ENCODE results near the gene TLR8.
A peak's percentile ranks its signal among the peaks of the same experiment; 100 is the strongest.
"Not testable (repeated sequence)": the region's sequence is repeated elsewhere in the genome, so short reads cannot be mapped to it uniquely, and the experiment has no call there.

TLR8 gene

DNA sequence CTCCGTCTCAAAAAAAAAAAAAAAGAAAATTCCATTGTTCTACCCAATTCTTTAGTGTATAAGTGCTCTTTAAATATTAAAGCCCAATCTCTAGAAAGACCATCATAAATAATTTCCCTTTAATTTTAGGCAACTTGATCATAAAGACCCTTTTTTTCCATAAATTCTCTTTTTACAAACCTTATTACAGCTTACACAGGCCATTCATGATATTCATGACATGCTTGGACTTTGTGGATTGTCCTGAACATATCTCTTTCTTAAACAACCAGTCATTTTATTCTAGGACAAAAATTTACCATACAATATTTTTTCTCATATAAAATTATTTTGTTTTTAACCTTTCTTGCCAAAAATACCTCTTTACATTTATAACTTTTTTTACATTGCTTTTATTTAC is 30.5 kb downstream of the TLR8 start:
- no peak for DNase-seq (ENCODE audit: low read depth, low spot score)
- H3K4me3 ChIP-seq (ENCODE audit: low read length) = no peak overlapping the region

DNA sequence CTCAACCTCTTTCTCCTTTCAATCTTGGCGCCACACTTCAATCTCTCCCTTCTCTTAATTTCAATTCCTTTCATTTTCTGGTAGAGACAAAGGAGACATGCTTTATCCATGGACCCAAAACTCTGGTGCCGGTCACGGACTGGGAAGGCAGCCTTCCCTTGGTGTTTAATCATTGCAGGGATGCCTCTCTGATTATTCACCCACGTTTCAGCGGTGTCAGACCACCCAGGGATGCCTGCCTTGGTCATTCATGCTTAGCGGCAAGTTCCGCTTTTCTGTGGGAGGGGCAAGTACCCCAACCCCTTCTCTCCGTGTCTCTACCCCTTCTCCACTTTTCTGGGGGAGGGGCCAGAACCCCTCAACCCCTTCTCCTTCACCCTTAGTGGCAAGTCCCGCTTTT is 34.1 kb downstream of the TLR8 start:
- DNase-seq (ENCODE audit: low read depth, low spot score); H3K4me3 ChIP-seq (ENCODE audit: low read length): not testable (repeated sequence)

DNA sequence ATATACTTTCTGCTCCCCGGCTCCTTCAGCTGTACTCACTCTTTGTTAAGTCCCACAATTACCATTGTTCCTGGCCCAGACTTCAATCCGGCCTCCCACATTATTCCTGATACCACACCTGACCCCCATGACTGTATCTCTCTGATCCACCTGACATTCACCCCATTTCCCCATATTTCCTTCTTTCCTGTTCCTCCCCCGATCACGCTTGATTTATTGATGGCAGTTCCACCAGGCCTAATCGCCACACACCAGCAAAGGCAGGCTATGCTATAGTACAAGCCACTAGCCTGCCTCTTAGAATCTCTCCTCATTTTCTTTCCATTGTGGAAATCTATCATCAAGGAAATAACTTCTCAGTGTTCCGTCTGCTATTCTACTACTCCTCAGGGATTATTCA is 37.2 kb downstream of the TLR8 start:
- DNase-seq (ENCODE audit: low read depth, low spot score); H3K4me3 ChIP-seq (ENCODE audit: low read length): not testable (repeated sequence)

DNA sequence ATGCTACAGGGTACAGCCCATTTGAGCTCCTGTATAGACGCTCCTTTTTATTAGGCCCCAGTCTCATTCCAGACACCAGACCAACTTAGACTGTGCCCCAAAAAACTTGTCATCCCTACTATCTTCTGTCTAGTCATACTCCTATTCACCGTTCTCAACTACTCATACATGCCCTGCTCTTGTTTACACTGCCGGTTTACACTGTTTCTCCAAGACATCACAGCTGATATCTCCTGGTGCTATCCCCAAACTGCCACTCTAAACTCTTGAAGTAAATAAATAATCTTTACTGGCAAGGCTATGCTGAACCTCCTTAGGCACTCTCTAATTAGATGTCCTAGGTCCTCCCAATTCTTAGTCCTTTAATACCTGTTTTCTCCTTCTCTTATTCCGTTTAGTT is 38.0 kb downstream of the TLR8 start:
- not testable (repeated sequence) for H3K4me3 ChIP-seq (ENCODE audit: low read length); DNase-seq (ENCODE audit: low read depth, low spot score)

DNA sequence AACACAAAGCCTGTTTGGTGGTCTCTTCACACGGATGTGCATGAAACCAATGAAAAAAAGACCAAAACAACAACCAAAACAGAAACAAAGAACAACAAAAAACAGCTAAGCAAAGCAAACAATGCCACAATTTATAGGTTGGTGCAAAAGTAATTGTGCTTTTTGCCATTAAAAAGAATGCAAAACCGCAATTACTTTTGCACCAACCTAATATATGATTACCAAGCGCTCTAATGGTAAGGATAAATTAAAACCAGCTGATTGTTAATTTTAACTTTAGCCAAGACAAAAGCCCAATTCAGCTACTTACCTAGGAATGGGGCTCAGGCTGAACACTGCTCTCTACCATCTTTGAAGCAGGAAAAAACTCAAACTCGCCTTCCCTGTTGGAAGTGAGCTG is 39.1 kb downstream of the TLR8 start:
- DNase-seq (ENCODE audit: low read depth, low spot score) = no peak
- H3K4me3 ChIP-seq (ENCODE audit: low read length) = no peak overlapping the region

DNA sequence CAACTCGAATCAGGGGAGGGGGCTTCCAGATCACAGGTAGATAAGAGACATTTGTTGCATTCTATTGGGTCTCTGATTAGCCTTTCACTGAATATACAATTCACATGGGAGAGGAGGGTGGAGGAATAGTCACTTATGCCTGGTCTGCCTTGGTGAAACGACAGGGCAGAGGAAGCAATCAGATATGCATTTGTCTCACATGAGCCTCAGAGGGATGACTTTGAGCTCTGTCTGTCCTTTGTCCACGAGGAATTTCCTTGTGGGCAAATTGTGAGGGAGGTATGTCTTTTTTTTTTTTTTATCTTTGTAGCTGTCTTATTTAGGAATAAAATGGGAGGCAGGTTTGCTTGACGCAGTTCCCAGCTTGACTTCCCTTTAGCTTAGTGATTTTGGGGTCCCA is 40.0 kb downstream of the TLR8 start:
- DNase-seq (ENCODE audit: low read depth, low spot score) = no peak
- no peak overlapping the region for H3K4me3 ChIP-seq (ENCODE audit: low read length)

DNA sequence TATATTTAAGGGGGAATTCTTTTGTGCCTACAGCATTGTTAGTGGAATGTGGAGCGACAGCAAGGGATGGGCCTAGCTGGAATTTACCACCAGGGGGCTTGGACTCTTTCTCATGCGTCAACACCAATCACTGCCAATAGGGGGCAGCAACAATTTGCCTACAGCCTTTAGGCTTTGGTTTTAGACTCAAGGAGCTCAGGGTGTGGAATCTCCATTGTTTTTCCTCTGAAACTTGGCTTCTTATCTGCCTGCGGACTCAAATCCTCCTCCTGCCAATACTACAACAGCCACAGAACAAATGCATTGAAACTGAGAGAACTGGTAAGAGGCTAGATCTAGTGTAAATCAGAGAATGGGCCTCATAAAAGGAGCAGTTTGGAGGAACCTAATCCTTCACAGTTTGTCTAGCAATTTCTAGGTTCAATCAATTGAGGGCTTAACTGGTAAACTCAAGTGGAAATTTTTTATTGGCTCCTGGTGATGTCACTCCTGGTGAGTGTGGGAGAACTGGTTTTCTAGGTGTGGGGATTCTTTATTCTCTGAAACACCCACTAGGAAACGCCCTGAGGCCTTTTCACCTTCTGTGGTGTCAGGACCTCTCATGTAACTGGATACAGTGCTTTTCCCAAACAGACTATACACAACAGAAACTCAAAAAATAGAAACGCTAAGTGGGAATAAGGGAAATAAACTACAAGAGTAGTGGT is 40.6 kb downstream of the TLR8 start:
- peak; percentile 72 for DNase-seq (ENCODE audit: low read depth, low spot score)
- H3K4me3 ChIP-seq (ENCODE audit: low read length) = no peak overlapping the region

DNA sequence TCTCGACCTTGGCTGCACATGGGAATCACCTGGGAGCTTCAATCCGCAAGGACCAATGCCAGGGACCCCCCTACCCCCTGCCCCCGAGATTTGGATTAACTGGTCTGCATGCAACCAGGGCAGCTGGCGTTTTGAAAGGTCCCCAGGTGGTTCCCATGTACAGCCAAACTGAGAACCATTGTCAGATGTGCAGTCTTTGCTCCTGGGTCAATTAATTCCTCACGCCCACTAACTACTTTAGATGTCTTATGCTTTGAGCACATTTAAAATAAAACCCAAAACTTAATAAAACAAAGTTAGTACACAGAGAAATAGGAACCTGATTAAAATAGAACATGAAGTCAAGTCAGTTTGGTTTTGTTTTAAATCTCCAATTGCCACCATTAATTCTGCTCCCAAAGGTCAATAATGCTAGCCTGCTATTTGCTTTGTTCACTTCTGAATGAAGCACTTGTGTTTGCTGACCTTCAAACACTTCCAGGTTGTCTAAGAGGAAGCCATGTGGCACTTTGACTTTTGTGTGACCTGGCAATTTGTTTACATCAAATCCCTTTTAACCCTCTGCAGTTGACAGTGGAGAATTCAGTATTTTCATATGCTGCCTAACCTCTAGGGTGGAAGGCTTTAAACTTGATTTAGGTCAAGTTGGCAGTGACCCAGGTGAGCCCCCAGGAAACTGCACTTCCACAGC is 41.3 kb downstream of the TLR8 start:
- H3K4me3 ChIP-seq (ENCODE audit: low read length) = no peak overlapping the region
- DNase-seq (ENCODE audit: low read depth, low spot score) = no peak

DNA sequence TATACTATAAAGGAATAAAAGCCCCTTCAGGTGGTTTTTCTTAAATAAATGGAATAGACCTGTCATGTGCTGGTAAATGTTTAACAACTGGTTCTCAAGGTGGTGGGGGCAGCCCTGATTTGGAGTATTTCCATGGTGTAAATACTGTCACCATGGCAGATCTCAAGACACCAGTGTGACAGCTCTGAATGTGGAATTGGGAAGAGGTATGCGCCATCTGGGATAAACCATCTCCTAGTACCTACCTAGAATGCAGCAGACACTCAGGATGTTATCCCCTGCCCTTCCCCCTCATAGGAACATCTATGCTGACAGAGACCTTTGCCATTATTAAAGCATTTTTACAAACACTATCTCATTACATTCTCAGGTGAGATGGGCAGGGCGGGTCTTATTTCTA is 42.1 kb downstream of the TLR8 start:
- no peak for DNase-seq (ENCODE audit: low read depth, low spot score)
- H3K4me3 ChIP-seq (ENCODE audit: low read length) = no peak overlapping the region

DNA sequence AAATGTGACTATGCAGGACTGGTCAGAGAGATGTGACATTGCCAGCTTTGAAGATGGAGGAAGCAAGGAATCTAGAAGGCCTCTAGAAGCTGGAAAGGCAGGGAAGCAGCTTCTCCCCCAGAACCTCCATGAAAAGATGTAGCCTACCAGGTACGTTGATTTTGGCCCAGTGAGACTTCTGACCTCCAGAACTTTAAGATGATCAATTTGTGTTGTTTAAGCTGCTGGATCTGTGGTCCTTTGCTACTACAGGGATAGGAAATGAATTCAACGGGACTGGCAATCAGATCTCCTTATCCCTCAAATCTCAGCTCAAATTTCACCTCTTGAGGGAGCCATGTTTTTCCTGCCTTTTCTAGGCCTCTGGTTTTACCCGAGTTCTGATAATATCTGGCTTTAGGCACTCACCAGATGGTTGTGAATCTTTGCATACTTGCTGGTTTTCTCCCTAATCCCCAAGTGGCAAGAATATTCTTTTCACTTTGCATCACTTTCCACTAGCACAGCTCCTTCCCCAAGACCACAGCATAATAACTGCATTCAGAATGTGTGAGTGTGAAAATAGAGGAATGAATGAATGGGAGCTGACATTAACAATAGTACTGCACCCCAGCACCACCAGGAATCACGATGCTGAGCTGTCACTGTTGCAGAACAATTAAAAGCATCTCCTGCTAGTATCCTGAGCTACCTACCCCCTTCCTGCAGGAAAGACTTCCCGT is 42.9 kb downstream of the TLR8 start:
- DNase-seq (ENCODE audit: low read depth, low spot score) = no peak
- no peak overlapping the region for H3K4me3 ChIP-seq (ENCODE audit: low read length)

DNA sequence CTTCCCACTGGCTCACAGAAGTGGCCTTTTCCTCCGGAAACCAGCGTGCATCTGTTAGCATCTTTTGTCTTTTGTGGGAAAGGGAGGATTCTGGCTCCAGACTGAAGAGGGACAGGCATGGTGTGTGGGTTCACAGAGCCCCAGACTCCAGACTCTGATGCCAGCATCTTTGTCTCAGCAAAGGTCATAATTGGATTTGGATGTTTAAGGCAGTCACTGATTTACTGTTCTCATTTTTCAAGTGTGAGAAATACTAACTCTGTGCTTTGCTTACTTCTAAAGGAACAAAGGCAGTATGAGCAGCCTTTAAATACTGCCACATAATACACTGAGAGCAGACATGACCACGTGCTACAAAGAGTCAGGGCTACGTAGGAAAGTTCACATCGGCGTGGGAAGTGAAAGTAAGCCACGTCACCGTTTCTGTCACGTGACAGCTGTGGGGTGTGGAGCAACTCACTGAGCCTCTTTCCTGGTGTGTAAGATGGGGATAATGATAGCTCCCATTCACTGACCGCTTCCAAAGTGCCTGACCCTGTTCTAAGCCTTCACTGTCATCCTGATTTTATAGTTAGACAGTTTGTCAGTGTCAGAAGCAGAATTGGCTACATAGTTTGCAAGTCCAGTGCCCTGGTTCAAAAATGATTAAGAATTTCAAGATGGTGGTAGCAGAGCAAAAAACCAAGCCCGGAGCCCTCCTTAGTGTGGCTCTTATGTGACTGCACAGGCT is 43.7 kb downstream of the TLR8 start:
- DNase-seq (ENCODE audit: low read depth, low spot score) = peak; percentile 86
- peak overlapping the region; percentile 25 for H3K4me3 ChIP-seq (ENCODE audit: low read length)

DNA sequence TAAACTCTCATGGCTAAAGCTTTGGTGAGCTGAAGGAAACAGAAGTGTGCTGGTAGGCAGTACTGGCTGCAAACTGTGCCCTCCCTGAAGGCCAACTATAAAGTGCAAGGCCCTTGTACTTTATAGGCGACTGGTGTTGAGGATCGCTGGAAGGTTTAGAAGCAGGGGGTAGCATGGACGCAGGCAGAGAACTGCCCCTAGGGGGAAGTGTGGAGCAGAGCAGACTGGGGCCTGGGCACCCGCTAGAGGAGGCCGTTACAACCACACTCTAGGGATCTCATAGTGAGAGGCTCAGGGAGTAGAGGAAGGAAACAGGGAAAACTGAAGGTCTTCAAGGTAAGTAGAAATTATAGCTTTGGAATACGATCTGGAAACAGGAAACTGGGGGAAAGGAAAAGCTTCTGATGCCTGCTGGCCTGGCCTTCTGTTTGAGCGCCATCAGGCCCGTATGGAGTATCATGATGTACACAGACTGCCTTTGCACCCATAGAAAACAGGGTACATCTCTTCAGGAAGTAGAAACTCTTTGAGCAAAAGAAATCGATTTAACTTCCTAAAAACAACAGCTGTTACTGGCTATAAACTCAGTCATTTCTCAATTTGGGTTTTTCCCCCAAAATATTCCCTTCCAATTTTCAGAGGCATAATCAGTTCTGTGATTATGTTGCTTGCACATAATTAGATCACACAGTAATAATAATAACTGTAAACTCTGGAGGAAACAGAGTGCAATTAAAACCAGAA is 44.6 kb downstream of the TLR8 start:
- peak overlapping the region; percentile 41 for H3K4me3 ChIP-seq (ENCODE audit: low read length)
- peak; percentile 78 for DNase-seq (ENCODE audit: low read depth, low spot score)

DNA sequence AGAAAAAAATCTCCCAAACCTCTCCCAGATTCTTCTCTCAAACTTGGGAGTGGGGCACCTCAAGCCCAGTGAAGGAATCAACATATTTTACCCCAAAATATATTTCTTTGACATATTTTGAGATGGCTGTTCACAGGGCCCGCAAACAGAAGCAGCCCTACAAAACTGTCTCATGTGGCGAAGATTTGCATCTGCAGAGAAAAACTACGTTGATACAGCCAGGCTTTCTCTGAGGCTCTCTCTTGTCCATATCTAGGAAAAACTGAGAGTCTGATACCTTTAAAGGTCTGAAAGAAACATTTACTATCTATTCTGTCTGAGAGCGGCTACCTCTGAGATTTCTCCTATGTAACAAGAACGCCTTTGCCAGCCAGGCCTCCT is 45.2 kb downstream of the TLR8 start:
- H3K4me3 ChIP-seq (ENCODE audit: low read length) = peak overlapping the region; percentile 41
- DNase-seq (ENCODE audit: low read depth, low spot score) = no peak

DNA sequence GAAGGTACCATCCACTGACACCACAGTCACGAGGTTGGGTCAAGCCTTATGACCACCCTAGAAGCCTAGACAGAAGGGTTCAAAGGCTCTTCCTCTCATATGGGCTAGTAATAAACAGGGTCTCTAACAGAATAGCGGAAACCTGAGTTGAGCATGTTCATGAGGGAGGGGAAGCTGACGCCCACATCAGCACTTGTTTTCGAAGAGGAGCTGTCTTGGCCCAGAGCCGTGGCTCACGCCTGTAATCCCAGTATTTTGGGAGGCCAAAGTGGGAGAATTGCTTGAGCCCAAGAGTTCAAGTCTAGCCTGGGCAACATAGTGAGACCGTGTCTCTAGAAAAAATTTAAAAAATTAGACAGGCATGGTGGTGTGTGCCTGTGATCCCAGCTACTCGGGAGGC is 47.0 kb downstream of the TLR8 start:
- DNase-seq (ENCODE audit: low read depth, low spot score) = no peak
- no peak overlapping the region for H3K4me3 ChIP-seq (ENCODE audit: low read length)

DNA sequence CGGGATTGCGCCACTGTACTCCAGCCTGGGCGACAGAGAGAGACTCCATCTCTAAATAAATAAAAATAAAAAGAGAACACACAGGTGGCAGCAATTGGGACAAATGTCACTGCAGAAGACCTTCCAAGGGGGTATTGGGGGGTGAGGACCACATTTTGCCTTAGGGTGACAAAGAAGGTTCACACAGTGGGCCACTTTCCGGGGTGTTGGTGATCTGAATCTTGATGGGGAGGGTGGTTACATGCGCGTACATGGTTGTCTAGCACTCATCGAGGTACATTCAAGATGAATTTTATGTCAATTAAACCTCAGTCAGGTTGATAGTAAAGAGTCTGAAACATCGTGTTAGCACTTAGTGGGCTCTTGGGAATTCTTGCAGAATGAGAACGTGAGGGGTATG is 48.0 kb downstream of the TLR8 start:
- no peak overlapping the region for H3K4me3 ChIP-seq (ENCODE audit: low read length)
- no peak for DNase-seq (ENCODE audit: low read depth, low spot score)

DNA sequence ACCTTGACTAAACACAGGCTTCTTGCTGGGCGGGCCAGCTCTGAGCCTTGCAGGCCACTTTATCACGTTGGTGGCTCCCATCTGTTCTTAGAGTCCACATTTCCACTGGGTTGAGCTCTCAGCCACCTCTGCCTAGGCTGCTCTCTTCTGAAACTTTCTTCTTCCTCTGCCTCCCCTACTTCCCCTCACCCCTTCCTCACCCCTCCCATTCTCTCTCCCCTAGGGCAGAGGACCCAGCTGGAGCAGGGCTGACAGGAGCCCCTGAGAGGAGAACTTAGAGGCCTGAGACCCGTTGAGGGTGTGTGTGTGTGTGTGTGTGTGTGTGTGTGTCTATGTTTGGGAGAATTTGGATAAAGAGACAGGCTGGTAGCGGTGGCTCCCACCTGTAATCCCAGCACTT is 48.6 kb downstream of the TLR8 start:
- H3K4me3 ChIP-seq (ENCODE audit: low read length) = no peak overlapping the region
- no peak for DNase-seq (ENCODE audit: low read depth, low spot score)

DNA sequence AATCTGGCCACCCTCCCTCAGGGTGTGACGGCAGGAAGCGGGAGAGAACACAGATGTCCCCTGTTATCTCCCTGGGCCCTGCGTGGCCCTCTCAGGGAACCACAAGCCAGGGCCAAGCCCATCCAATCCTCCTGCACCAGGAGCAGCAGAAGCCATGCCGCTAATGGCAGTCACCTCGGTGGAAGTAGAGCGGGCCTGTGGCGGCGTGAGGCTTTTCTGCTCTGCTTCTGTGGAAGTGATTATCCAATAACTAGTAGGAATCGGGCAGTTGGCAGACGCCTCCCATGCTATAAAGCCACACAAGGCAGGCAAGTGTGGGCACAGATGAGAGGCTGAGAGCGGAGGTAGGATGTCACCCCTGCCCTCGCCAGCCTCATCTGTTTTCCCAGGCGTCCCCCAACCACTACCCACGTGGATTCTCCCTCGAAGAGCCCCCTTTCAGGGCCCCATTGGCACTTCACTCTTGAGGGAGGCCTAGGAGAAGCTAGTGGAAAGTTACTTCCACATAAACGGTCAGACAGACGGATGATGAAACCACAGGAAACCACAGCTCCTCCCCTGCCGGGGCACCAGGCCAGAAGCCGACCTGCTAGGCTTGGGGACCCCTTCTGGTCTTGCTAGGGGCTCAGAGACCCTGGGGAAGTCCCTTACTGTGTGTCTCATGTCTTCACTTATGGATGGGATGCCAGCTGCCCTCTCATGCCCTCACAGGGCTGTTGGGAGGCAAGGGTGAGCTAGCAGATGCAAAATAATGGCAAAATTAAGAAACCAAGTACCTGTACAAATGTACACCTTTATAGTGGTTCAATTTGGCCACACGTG is 49.7 kb downstream of the TLR8 start:
- DNase-seq (ENCODE audit: low read depth, low spot score) = peak; percentile 84
- H3K4me3 ChIP-seq (ENCODE audit: low read length) = peak overlapping the region; percentile 40
